ENCODE data around the gene RINT1. TPM values are rescaled to one million over a fixed set of nuclear protein-coding genes. Genes with fewer than 3 reads are reported as not detected.

Gene RINT1
- total RNA-seq, 2 donors from 2014 or later = 21.0 to 26.0 TPM

GRCh38 chr7:105571891-105572290, 39.9 kb downstream of the RINT1 start:
- Histone ChIP-seq H3K27ac (ENCODE audit: low read depth, low read length) (no peak overlapping the region), H3K36me3 (ENCODE audit: control insufficient read depth, insufficient read depth, low read length) (peaks cover 26% of the 10 kb centered on the region), H3K9ac (ENCODE audit: extremely low read depth, low read length, poor library complexity, severe bottlenecking) (no peak overlapping the region), H3K4me1 (ENCODE audit: control insufficient read depth, insufficient read depth, low read length) (no peaks in the 10 kb centered on the region), H3K9me3 (ENCODE audit: control insufficient read depth, low read length) (no peaks in the 10 kb centered on the region), H3K27me3 (ENCODE audit: control insufficient read depth, insufficient read depth, low read length, poor library complexity, severe bottlenecking) (no peaks in the 10 kb centered on the region), H3K4me3 (ENCODE audit: low read length) (no peak overlapping the region)
- Mint-ChIP-seq H3K4me1 (no peaks in the 10 kb centered on the region), H3K27ac (no peak overlapping the region), H3K9me3 (peaks cover 4% of the 10 kb centered on the region), H3K36me3 (ENCODE audit: low read depth) (peaks cover 15% of the 10 kb centered on the region), H3K4me3 (no peak overlapping the region), H3K27me3 (ENCODE audit: insufficient read depth) (no peaks in the 10 kb centered on the region)
- TF ChIP-seq, protein P1, sequence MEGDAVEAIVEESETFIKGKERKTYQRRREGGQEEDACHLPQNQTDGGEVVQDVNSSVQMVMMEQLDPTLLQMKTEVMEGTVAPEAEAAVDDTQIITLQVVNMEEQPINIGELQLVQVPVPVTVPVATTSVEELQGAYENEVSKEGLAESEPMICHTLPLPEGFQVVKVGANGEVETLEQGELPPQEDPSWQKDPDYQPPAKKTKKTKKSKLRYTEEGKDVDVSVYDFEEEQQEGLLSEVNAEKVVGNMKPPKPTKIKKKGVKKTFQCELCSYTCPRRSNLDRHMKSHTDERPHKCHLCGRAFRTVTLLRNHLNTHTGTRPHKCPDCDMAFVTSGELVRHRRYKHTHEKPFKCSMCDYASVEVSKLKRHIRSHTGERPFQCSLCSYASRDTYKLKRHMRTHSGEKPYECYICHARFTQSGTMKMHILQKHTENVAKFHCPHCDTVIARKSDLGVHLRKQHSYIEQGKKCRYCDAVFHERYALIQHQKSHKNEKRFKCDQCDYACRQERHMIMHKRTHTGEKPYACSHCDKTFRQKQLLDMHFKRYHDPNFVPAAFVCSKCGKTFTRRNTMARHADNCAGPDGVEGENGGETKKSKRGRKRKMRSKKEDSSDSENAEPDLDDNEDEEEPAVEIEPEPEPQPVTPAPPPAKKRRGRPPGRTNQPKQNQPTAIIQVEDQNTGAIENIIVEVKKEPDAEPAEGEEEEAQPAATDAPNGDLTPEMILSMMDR (conservative IDR thresholded peaks at IDR 0.05) = no peak
- 100% methylated on average over 1 of the region's 2 CpGs; no CpG with 5 or more reads in 1 of the 2 experiments for WGBS, 2 experiments (ENCODE audit: insufficient coverage in 1 of 2, insufficient read length in 1 of 2)
- no peak for DNase-seq

GRCh38 chr7:105577251-105577650, 45.2 kb downstream of the RINT1 start:
- no peaks in the 10 kb centered on the region for H3K9me3 ChIP-seq (ENCODE audit: control insufficient read depth, low read length)
- no peaks in the 10 kb centered on the region for H3K27me3 Mint-ChIP-seq (ENCODE audit: insufficient read depth)
- H3K4me3 Mint-ChIP-seq = no peak overlapping the region
- no peaks in the 10 kb centered on the region for H3K36me3 ChIP-seq (ENCODE audit: control insufficient read depth, insufficient read depth, low read length)
- peaks cover 7% of the 10 kb centered on the region for H3K9me3 Mint-ChIP-seq
- no peaks in the 10 kb centered on the region for H3K27me3 ChIP-seq (ENCODE audit: control insufficient read depth, insufficient read depth, low read length, poor library complexity, severe bottlenecking)
- H3K4me1 ChIP-seq (ENCODE audit: control insufficient read depth, insufficient read depth, low read length) = no peaks in the 10 kb centered on the region
- H3K36me3 Mint-ChIP-seq (ENCODE audit: low read depth) = peaks cover 2% of the 10 kb centered on the region
- DNase-seq = no peak
- H3K9ac ChIP-seq (ENCODE audit: extremely low read depth, low read length, poor library complexity, severe bottlenecking) = no peak overlapping the region
- 90 to 100% methylated on average over 1 of the region's 1 CpG for WGBS, 2 experiments (ENCODE audit: insufficient coverage in 1 of 2, insufficient read length in 1 of 2)
- H3K27ac ChIP-seq (ENCODE audit: low read depth, low read length) = no peak overlapping the region
- no peaks in the 10 kb centered on the region for H3K4me1 Mint-ChIP-seq
- H3K4me3 ChIP-seq (ENCODE audit: low read length) = no peak overlapping the region
- no peak overlapping the region for H3K27ac Mint-ChIP-seq
- TF ChIP-seq, protein P1 (conservative IDR thresholded peaks at IDR 0.05) = no peak

DNA sequence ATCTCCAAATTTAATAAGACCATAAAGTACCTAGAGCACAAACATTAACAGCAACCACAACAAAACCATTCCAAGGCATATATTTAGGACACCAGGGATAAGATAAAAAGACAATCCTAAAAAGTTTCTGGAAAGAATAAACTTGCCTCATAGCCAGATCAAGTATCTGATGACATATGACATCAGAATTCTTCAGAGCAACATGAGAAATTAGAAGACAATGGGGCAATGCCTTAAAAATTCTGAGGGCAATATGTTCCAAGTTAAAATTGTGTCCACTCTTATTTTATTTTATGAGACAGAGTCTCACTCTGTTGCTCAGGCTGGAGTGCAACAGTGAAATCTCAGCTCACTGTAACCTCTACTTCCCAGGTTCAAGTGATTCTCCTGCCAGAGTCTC, 46.5 kb downstream of the RINT1 start:
- Mint-ChIP-seq H3K27ac (no peak overlapping the region), H3K27me3 (ENCODE audit: insufficient read depth) (no peaks in the 10 kb centered on the region), H3K36me3 (ENCODE audit: low read depth) (peaks cover 2% of the 10 kb centered on the region), H3K9me3 (peaks cover 13% of the 10 kb centered on the region), H3K4me3 (no peak overlapping the region), H3K4me1 (no peaks in the 10 kb centered on the region)
- DNase-seq = no peak
- Histone ChIP-seq H3K27me3 (ENCODE audit: control insufficient read depth, insufficient read depth, low read length, poor library complexity, severe bottlenecking) (no peaks in the 10 kb centered on the region), H3K4me1 (ENCODE audit: control insufficient read depth, insufficient read depth, low read length) (no peaks in the 10 kb centered on the region), H3K9me3 (ENCODE audit: control insufficient read depth, low read length) (peaks cover 8% of the 10 kb centered on the region), H3K4me3 (ENCODE audit: low read length) (no peak overlapping the region), H3K36me3 (ENCODE audit: control insufficient read depth, insufficient read depth, low read length) (no peaks in the 10 kb centered on the region), H3K9ac (ENCODE audit: extremely low read depth, low read length, poor library complexity, severe bottlenecking) (no peak overlapping the region), H3K27ac (ENCODE audit: low read depth, low read length) (no peak overlapping the region)
- TF ChIP-seq, protein P1 (conservative IDR thresholded peaks at IDR 0.05) = no peak
